ENCODE measurements around the gene ZNF391.
A peak's percentile ranks its signal among the peaks of the same experiment; 100 is the strongest.

ZNF391 gene

GRCh38 chr6:27388293-27389197, at the start of gene ZNF391 (continued):
- TF ChIP-seq ZNF530 (tag by site-specific recombination; IDR thresholded peaks at IDR 0.05; ENCODE audit: low read depth) (no peak), ZNF302 (tag by site-specific recombination; IDR thresholded peaks at IDR 0.05; ENCODE audit: low read depth) (no peak), FEZF1 (tag by site-specific recombination; IDR thresholded peaks at IDR 0.05) (peak; percentile 5; the same call in 1 of the 2 replicates), ZXDB (tag by site-specific recombination; IDR thresholded peaks at IDR 0.05) (peak; percentile 91), ZSCAN23 (tag by site-specific recombination; IDR thresholded peaks at IDR 0.05) (peak; percentile 88), ZNF843 (tag by site-specific recombination; IDR thresholded peaks at IDR 0.05) (peak; percentile 77), ZNF354C (tag by site-specific recombination; IDR thresholded peaks at IDR 0.05; ENCODE audit: borderline replicate concordance, low read depth) (no peak)
- TF ChIP-seq, protein P1, sequence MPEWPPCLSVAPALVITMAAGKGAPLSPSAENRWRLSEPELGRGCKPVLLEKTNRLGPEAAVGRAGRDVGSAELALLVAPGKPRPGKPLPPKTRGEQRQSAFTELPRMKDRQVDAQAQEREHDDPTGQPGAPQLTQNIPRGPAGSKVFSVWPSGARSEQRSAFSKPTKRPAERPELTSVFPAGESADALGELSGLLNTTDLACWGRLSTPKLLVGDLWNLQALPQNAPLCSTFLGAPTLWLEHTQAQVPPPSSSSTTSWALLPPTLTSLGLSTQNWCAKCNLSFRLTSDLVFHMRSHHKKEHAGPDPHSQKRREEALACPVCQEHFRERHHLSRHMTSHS (tag by site-specific recombination; IDR thresholded peaks at IDR 0.05): no peak

- no peaks in the 10 kb centered on the region for H3K36me3 ChIP-seq (ENCODE audit: control insufficient read depth in 2 of 2, insufficient read depth in 1 of 2, low read length in 2 of 2)
- H3K27ac ChIP-seq (ENCODE audit: extremely low read depth, low read depth, low read length): no peak overlapping the region
- CTCF ChIA-PET: no interaction called here
- no peaks in the 10 kb centered on the region for H3K4me1 ChIP-seq (ENCODE audit: control insufficient read depth, insufficient read depth, low read length)
- H3K9me3 ChIP-seq (ENCODE audit: control insufficient read depth, insufficient read depth, low read depth, low read length): no peaks in the 10 kb centered on the region
- no peak overlapping the region for H3K4me3 ChIP-seq (ENCODE audit: low read depth, low read length)
- TF ChIP-seq, protein P1 (tag by site-specific recombination; IDR thresholded peaks at IDR 0.05): no peak
- TF ChIP-seq ZNF391 (tag by site-specific recombination; IDR thresholded peaks at IDR 0.05; ENCODE audit: borderline replicate concordance, low read depth) (no peak), PRDM1 (tag by site-specific recombination; IDR thresholded peaks at IDR 0.05) (no peak), ZNF350 (tag by site-specific recombination; IDR thresholded peaks at IDR 0.05) (no peak), ZBTB1 (tag by site-specific recombination; IDR thresholded peaks at IDR 0.05) (no peak), ZNF335 (tag by site-specific recombination; conservative IDR thresholded peaks at IDR 0.05) (no peak), ZNF48 (tag by site-specific recombination; IDR thresholded peaks at IDR 0.05) (no peak), ZBTB49 (tag by site-specific recombination; IDR thresholded peaks at IDR 0.05; ENCODE audit: low read depth) (no peak), ZNF274 (IDR thresholded peaks at IDR 0.05; ENCODE audit: low read length) (no peak), ZNF274 (tag by site-specific recombination; IDR thresholded peaks at IDR 0.05; ENCODE audit: borderline replicate concordance) (no peak), ZNF37A (tag by site-specific recombination; IDR thresholded peaks at IDR 0.05) (no peak)
- TF ChIP-seq, protein P2, sequence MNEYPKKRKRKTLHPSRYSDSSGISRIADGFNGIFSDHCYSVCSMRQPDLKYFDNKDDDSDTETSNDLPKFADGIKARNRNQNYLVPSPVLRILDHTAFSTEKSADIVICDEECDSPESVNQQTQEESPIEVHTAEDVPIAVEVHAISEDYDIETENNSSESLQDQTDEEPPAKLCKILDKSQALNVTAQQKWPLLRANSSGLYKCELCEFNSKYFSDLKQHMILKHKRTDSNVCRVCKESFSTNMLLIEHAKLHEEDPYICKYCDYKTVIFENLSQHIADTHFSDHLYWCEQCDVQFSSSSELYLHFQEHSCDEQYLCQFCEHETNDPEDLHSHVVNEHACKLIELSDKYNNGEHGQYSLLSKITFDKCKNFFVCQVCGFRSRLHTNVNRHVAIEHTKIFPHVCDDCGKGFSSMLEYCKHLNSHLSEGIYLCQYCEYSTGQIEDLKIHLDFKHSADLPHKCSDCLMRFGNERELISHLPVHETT (tag by site-specific recombination; IDR thresholded peaks at IDR 0.05): no peak
- TF ChIP-seq, protein P3, sequence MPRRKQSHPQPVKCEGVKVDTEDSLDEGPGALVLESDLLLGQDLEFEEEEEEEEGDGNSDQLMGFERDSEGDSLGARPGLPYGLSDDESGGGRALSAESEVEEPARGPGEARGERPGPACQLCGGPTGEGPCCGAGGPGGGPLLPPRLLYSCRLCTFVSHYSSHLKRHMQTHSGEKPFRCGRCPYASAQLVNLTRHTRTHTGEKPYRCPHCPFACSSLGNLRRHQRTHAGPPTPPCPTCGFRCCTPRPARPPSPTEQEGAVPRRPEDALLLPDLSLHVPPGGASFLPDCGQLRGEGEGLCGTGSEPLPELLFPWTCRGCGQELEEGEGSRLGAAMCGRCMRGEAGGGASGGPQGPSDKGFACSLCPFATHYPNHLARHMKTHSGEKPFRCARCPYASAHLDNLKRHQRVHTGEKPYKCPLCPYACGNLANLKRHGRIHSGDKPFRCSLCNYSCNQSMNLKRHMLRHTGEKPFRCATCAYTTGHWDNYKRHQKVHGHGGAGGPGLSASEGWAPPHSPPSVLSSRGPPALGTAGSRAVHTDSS (tag by site-specific recombination; IDR thresholded peaks at IDR 0.05): no peak
- POLR2A ChIA-PET: no interaction called here
Measured at GRCh38 chr6:27352850-27353249, 35.7 kb upstream of the ZNF391 start.

Data from HEK293 (cell line).